ENCODE results near the gene B4GALT2.
A peak's percentile ranks its signal among the peaks of the same experiment; 100 is the strongest.

B4GALT2 gene

DNA sequence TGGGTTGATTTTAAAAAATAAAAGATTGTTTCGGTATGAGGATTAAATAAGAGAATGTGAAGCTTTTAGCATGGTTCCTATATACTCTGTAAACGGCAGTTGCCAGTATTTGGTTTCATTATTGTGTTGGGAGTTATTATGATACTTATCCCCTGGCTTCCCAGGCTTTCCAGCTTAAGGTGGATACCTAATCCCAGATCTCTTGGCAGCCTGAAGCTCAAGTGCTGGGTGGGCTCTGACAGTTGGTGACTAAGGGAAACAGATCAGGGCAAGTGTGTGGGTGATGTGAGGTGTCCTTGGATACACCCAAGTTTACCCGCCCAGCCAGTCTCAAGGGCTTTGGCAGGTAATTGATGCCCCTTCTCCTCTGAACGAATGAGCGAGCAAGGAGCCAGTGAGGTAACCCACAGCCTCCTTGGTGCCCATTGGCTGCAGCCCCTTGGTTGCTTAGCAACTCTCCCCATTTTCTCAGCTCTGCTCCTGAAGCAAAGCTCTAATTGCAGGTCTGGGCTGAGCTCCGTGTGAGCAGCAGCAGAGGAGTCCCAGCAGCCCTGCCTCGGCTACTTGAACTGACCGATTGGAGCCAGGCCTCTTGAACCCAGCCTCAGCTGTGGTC lies 26.2 kb upstream of the B4GALT2 start:
- Mint-ChIP-seq H3K9me3 (no peaks in the 10 kb centered on the region), H3K36me3 (ENCODE audit: insufficient read depth) (peaks cover 3% of the 10 kb centered on the region), H3K4me3 (no peak overlapping the region), H3K27ac (no peak overlapping the region), H3K27me3 (no peaks in the 10 kb centered on the region), H3K4me1 (ENCODE audit: low read depth in 2 of 2) (peaks cover 20 to 36% of the 10 kb centered on the region in 2 donors)
- no peak for ATAC-seq (replicated peaks)
- no peak for DNase-seq

DNA sequence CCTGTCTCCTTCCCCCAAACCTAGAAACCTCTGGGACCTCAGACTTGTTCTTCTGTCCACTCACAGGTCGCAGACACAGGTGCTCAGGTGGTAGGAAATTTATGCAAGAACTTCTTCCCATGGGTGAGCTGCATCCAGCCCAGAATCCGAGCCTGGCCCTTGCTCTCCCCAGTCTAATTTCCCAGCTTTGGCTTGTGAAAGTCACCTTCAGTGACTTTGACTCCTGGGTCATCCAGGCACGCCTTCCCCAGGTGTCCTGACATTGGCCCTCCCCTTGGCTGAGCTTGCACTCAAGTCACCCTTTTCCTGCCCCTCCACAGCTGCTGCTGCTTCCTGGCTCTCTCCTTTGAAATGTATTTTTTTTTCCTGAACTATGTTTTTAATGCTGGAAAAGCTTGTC lies 25.6 kb upstream of the B4GALT2 start:
- Mint-ChIP-seq H3K27ac (no peak overlapping the region), H3K27me3 (no peaks in the 10 kb centered on the region), H3K4me1 (ENCODE audit: low read depth in 2 of 2) (peaks cover 17 to 31% of the 10 kb centered on the region in 2 donors), H3K9me3 (no peaks in the 10 kb centered on the region), H3K36me3 (ENCODE audit: insufficient read depth) (peaks cover 3% of the 10 kb centered on the region), H3K4me3 (no peak overlapping the region)
- ATAC-seq (replicated peaks) (no peak), DNase-seq (no peak)

DNA sequence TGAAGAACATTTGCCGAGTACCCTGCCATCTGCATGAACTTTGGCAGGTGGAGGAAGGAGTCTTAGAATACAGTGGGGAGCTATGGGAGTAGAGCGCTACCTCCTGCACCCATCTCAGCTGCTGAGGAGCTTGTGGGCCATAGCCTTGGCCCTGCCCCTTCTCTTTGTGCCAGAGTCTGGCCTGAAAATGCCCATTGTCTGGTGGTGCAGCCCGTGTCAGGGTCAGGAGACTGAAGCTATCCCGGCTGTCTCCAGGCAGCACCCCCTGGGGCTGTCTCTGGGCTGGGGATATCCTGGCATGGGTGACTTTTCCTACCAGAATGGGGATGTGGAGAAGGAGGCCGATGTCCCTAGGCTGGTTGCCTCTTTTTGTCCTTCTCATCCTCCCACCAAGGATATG lies 25.0 kb upstream of the B4GALT2 start:
- Mint-ChIP-seq H3K36me3 (ENCODE audit: insufficient read depth) (peaks cover 3% of the 10 kb centered on the region), H3K4me3 (no peak overlapping the region), H3K27ac (peak overlapping the region in 1 of 2 donors; percentile 30), H3K27me3 (no peaks in the 10 kb centered on the region), H3K9me3 (no peaks in the 10 kb centered on the region), H3K4me1 (ENCODE audit: low read depth in 2 of 2) (peaks cover 11 to 26% of the 10 kb centered on the region in 2 donors)
- ATAC-seq (replicated peaks) (no peak), DNase-seq (no peak)

DNA sequence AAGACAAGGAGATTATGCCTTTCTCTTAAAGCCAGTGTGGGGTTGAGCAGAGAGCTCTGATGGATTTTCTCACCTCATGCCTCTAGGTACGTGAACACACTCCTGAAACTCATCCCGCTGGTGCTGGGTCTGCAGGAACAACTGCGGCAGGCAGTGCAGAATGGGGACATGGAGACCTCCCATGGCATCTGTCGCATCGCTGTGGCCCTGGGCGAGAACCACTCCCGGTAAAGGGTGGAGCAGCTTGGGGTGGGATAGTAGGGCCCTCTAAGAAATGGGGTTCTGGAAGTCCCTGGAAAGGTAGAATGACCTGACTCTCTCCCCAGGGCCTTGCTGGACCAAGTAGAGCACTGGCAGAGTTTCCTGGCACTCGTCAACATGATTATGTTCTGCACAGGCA lies 22.8 kb upstream of the B4GALT2 start:
- no peaks in the 10 kb centered on the region for H3K9me3 Mint-ChIP-seq
- DNase-seq = no peak
- H3K27ac Mint-ChIP-seq = no peak overlapping the region
- no peak overlapping the region for H3K4me3 Mint-ChIP-seq
- ATAC-seq (replicated peaks) = no peak
- peaks cover 3% of the 10 kb centered on the region for H3K36me3 Mint-ChIP-seq (ENCODE audit: insufficient read depth)
- H3K4me1 Mint-ChIP-seq (ENCODE audit: low read depth in 2 of 2) = peaks cover 4 to 10% of the 10 kb centered on the region in 2 donors
- H3K27me3 Mint-ChIP-seq = no peaks in the 10 kb centered on the region

DNA sequence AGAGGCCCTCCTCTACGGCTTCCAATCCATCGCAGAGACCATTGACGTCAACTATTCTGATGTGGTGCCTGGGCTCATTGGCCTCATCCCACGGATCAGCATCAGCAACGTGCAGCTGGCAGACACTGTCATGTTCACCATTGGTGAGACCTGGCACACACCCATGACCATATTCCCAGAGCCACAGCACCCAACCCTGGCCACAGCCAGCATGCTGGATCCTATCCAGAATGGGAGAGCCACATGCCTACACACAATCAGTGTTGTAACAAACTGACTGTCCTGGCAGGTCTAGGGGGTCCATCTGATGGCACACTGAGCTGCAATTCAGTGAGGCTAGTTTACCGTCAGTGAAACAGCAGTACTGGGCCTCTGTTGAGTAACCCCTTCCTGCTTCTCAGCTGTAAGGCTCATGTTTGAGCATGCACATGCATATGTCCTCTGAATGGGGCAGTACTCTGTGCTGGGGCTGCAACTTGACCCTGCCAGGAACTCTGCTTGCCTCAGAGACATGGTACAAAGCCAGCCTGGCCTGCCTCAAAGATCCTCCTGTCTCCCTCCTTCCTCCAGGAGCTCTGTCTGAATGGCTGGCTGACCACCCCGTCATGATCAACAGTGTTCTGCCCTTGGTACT lies 21.5 kb upstream of the B4GALT2 start:
- Mint-ChIP-seq H3K27ac (no peak overlapping the region), H3K36me3 (ENCODE audit: insufficient read depth) (peaks cover 3% of the 10 kb centered on the region)
- no peak for DNase-seq

DNA sequence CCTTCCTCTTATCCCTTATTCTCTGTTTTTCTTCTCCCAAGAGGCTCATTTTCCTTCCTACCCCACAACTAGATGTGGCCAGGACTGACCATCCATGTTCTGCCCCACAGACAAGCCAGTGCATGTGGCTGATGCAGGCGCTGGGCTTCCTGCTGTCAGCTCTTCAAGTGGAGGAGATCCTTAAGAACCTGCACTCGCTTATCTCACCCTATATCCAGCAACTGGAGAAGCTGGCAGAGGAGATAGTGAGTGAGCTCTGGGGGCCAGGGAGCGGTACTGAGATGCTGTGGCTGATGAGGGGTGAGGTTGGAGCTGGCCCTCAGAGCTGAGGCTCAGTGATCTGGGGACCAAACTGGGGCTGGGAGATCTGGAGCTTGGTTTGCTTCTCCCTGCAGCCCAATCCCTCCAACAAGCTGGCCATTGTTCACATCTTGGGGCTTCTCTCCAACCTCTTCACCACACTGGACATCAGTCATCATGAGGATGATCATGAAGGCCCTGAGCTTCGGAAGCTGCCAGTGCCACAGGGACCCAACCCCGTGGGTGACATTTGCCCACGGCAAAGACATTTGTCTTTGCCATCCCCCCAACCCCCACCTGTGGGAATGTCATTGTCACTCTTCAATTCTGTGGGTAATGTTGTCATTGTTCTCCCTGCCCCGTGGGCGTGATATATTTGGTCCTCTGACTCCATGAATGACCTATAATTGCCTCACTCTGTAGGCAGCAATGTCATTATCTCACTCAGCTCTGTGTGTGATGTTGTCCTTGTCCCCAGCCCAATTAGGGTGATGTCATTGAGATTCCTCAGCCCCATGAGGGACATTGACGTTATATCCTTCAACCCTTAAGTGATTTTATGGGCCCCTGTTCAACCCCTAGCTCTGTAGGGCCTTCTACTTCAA lies 20.4 kb upstream of the B4GALT2 start:
- no peak overlapping the region for H3K27ac Mint-ChIP-seq
- H3K36me3 Mint-ChIP-seq (ENCODE audit: insufficient read depth) = peaks cover 3% of the 10 kb centered on the region
- no peaks in the 10 kb centered on the region for H3K9me3 Mint-ChIP-seq
- DNase-seq = no peak
- H3K4me3 Mint-ChIP-seq = no peak overlapping the region
- peaks cover 4 to 7% of the 10 kb centered on the region in 2 donors for H3K4me1 Mint-ChIP-seq (ENCODE audit: low read depth in 2 of 2)
- H3K27me3 Mint-ChIP-seq = no peaks in the 10 kb centered on the region
- no peak for ATAC-seq (replicated peaks)

More for the DNA sequence above, 21.5 kb upstream of the B4GALT2 start:
- no peak for ATAC-seq (replicated peaks)
- H3K9me3 Mint-ChIP-seq = no peaks in the 10 kb centered on the region
- no peaks in the 10 kb centered on the region for H3K27me3 Mint-ChIP-seq
- H3K4me1 Mint-ChIP-seq (ENCODE audit: low read depth in 2 of 2) = peaks cover 4 to 7% of the 10 kb centered on the region in 2 donors
- no peak overlapping the region for H3K4me3 Mint-ChIP-seq

DNA sequence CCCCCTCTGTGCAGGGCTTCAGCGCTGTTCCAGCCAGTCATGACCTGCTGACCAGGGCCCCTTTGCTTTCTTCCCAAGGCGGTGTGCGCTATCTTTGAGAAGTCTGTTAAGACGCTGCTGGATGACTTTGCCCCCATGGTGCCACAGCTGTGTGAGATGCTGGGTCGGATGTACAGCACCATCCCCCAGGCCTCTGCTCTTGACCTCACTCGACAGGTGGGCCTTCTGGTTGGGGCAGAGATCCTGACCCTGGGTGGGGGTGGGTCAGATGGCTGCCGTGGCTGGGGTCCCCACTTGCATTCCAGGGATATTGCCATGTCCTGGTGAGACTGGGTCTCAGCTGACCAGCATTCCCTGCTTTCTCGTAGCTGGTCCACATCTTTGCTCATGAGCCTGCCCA lies 18.2 kb upstream of the B4GALT2 start:
- no peak for DNase-seq
- no peak for ATAC-seq (replicated peaks)
- H3K4me3 Mint-ChIP-seq = no peak overlapping the region

DNA sequence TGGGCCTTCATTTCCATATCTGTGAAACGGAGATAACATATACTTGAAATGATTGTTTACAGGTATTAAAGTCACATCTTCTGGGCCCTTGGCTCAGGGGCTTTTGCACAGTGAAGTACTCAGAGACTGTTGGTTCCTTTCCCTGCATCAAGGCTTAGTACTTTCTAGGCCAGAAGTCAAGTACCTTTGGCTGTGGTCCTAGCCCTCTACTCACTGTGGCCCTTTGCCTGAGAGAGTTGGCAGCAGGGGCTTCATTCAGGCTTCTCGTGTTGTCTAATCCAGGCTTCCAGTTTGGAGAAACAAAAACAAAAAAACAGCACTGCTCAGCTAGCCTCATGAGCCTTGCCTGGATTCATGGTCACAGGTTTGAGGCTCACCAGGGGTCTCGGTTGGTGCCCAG lies 17.3 kb upstream of the B4GALT2 start:
- Mint-ChIP-seq H3K27me3 (no peaks in the 10 kb centered on the region), H3K27ac (no peak overlapping the region), H3K4me1 (ENCODE audit: low read depth in 2 of 2) (no peaks in the 10 kb centered on the region), H3K9me3 (no peaks in the 10 kb centered on the region), H3K36me3 (ENCODE audit: insufficient read depth) (peaks cover 3% of the 10 kb centered on the region), H3K4me3 (no peak overlapping the region)
- no peak for ATAC-seq (replicated peaks)
- no peak for DNase-seq

More for the DNA sequence above, 18.2 kb upstream of the B4GALT2 start:
- H3K9me3 Mint-ChIP-seq = no peaks in the 10 kb centered on the region
- H3K4me1 Mint-ChIP-seq (ENCODE audit: low read depth in 2 of 2) = no peaks in the 10 kb centered on the region
- no peak overlapping the region for H3K27ac Mint-ChIP-seq
- no peaks in the 10 kb centered on the region for H3K27me3 Mint-ChIP-seq
- peaks cover 3% of the 10 kb centered on the region for H3K36me3 Mint-ChIP-seq (ENCODE audit: insufficient read depth)

DNA sequence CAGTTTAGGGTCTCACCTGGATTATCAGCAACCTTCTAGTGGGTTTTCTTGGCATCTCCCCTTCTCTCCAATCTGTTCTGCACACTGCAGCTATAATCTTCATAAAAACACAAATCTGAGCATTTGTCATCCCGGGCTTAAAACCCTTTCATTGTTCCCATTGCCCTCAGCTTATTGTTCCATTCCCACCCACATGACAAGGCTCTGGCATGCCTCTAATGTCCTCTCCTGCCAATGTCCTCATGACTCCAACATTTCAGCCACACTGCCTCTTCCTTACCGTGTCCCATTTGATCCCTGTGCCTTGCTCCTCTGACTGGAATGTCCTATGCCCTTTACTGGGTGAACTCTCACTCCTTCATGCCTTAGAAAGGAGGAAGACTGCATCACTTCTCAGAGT lies 16.7 kb upstream of the B4GALT2 start:
- no peak overlapping the region for H3K27ac Mint-ChIP-seq
- DNase-seq (no peak), ATAC-seq (replicated peaks) (no peak)
- no peaks in the 10 kb centered on the region for H3K27me3 Mint-ChIP-seq
- no peaks in the 10 kb centered on the region for H3K4me1 Mint-ChIP-seq (ENCODE audit: low read depth in 2 of 2)
- H3K36me3 Mint-ChIP-seq (ENCODE audit: insufficient read depth) = peaks cover 3% of the 10 kb centered on the region
- H3K4me3 Mint-ChIP-seq = no peak overlapping the region
- no peaks in the 10 kb centered on the region for H3K9me3 Mint-ChIP-seq

DNA sequence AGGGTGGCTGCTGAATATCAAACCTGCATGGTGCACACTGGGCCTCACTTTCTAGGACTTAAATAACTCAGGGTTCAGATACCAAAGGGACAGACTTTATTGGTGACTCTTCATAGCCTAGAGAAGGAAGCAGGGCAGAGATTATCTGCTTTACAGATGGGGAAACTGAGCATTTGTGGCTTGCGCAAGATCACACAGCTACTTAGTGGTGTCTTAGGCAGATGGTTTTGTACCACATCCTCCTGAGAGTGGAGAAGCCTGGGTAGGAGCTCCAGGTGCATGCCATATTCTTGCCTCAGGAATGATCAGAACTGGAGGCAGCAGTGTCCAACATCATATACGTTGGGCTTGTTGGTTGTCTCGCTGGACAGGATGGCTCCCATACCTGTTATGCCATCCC lies 16.0 kb upstream of the B4GALT2 start:
- H3K27me3 Mint-ChIP-seq = no peaks in the 10 kb centered on the region
- no peaks in the 10 kb centered on the region for H3K4me1 Mint-ChIP-seq (ENCODE audit: low read depth in 2 of 2)
- H3K4me3 Mint-ChIP-seq = no peak overlapping the region
- H3K36me3 Mint-ChIP-seq (ENCODE audit: insufficient read depth) = peaks cover 3% of the 10 kb centered on the region
- DNase-seq (no peak), ATAC-seq (replicated peaks) (no peak)
- H3K27ac Mint-ChIP-seq = no peak overlapping the region
- H3K9me3 Mint-ChIP-seq = no peaks in the 10 kb centered on the region

DNA sequence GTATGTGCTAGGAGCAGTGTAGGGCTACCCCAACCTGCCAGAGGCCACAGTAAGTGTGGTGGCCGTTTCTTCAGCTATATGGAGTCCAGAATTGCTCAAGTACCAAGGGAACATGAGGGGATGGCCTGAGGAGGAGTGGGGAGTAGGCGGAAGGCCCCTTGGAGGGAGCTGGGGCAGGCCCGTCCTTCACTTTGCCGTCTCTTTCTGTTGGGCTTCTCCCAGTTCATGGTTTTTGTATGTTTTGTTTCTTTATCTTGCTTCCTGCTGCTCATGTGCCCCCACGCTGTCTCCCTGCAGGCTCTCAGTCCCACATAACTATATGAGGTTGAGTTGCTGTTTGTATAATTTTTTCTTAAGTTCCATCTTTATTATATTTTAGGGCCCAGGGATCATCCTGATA lies 15.1 kb upstream of the B4GALT2 start:
- peaks cover 3% of the 10 kb centered on the region for H3K36me3 Mint-ChIP-seq (ENCODE audit: insufficient read depth)
- no peaks in the 10 kb centered on the region for H3K9me3 Mint-ChIP-seq
- H3K27ac Mint-ChIP-seq = no peak overlapping the region
- no peak for ATAC-seq (replicated peaks)
- no peak for DNase-seq
- H3K4me3 Mint-ChIP-seq = no peak overlapping the region
- H3K4me1 Mint-ChIP-seq (ENCODE audit: low read depth in 2 of 2) = no peaks in the 10 kb centered on the region
- no peaks in the 10 kb centered on the region for H3K27me3 Mint-ChIP-seq

DNA sequence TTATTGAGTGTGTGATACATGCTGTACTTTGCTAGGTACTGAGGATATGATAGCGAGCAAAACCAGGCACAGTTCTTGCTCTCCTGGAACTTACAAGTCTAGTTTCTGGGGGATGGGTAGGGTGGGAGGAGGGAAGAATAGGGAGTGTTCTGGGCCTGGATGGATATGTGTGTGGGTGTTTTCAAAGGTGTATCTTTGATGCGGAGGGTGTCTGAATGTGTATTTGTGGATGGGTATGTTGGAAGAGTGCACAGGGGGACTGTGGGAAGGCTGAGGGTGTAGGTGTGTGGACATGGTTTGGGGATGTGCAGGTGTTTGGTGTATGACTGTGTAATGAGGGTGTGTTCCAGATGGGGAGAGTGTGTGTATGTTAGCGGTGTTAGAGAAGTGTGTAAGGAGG lies 13.7 kb upstream of the B4GALT2 start:
- Mint-ChIP-seq H3K27ac (no peak overlapping the region), H3K27me3 (no peaks in the 10 kb centered on the region), H3K36me3 (ENCODE audit: insufficient read depth) (peaks cover 3% of the 10 kb centered on the region), H3K4me3 (no peak overlapping the region), H3K4me1 (ENCODE audit: low read depth in 2 of 2) (peaks cover 11 to 12% of the 10 kb centered on the region in 2 donors), H3K9me3 (no peaks in the 10 kb centered on the region)
- ATAC-seq (replicated peaks) (no peak), DNase-seq (no peak)

DNA sequence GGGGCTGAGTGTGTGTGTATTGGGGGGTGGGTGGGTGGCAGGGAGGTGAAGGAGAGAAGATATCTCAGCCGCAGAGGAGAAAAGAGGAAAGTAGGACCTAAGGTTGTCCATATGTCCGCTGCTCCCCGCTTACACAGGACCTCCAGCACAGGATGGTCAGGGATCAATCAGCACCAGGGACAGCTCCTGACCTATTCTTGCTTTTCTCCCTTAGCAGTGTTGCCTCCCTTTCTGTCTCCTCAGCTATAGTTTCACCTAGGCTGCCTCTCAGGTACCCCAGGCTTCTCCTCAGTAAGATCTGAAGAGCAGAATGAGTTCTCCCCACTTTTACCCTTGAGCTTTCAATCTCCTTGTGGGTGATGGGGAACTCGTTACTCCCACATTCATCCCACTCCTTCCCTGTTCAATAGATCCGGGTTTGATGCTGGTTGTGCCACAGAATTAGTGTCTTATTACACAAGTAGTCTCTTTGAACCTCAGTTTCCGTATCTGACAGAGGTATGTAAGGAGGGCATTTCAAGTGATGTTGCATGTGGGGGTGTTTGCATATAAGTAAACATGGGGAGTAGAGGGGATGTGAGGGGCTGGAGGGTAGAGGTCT lies 10.6 kb upstream of the B4GALT2 start:
- H3K4me3 Mint-ChIP-seq = no peak overlapping the region
- DNase-seq (no peak), ATAC-seq (replicated peaks) (no peak)
- H3K27ac Mint-ChIP-seq = no peak overlapping the region
- no peaks in the 10 kb centered on the region for H3K27me3 Mint-ChIP-seq
- no peaks in the 10 kb centered on the region for H3K9me3 Mint-ChIP-seq
- peaks cover 14 to 18% of the 10 kb centered on the region in 2 donors for H3K4me1 Mint-ChIP-seq (ENCODE audit: low read depth in 2 of 2)
- peaks cover 5% of the 10 kb centered on the region for H3K36me3 Mint-ChIP-seq (ENCODE audit: insufficient read depth)

Data from effector memory CD8-positive, alpha-beta T cell (primary cell).